ENCODE measurements around the gene CEP41. TPM values are rescaled to one million over a fixed set of nuclear protein-coding genes. Genes with fewer than 3 reads are reported as not detected.

The CEP41 gene, protein sequence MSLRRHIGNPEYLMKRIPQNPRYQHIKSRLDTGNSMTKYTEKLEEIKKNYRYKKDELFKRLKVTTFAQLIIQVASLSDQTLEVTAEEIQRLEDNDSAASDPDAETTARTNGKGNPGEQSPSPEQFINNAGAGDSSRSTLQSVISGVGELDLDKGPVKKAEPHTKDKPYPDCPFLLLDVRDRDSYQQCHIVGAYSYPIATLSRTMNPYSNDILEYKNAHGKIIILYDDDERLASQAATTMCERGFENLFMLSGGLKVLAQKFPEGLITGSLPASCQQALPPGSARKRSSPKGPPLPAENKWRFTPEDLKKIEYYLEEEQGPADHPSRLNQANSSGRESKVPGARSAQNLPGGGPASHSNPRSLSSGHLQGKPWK
- 19.5 and 23.5 TPM in 2 replicates for total RNA-seq

DNA sequence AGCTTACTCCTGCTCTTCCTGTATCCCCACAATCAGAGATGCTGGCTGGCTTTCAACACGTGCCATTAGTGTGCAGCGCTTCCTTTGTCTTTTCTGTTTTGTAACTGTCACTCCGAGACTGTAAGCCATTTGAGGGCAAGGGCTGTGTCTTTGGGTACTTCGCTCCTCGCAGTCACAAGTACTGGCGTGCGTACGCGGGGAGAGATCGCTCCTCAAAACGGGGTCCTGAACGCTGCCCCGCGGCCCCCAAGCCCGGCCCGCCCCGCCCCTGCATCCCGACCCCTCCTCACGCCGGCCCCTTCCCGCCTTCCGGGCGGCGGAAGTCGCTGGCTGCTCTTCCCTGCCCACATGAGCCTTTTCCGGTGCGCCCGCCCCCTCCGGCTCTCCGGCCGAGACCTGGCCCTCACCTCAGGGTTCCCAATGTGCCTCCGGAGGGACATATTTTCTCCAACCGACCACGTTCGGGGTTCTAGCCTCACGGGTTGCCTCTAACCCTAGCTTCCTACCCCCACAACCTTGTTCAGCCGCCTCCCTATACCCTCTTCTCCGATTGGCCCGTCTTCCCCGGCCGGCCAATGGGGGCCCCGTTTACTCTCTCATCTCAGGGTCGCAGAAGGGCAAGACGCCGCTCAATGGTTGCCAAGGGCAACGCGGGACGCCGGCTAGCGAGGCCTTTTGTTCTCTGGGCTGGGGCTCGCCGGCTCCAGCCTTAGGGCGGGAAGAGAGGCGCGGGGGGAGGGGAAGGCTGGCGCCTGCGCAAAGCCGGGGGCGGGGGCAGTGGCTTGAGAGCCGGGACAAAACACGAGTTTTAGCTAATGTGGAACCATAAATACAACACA lies at the start of gene CEP41:
CEP41 (minus strand) TSS at position 490 of the 839 bp plus-strand sequence; CDS start at position 440, 50 bp downstream.
- intact Hi-C loops (cut with micrococcal nuclease): loop anchor here (1.0 to 10.0 kb wide), 6 partner anchors 46 to 1646 kb away; partner anchors contain the start of genes CCDC136, KLHDC10 and TMEM209

DNA sequence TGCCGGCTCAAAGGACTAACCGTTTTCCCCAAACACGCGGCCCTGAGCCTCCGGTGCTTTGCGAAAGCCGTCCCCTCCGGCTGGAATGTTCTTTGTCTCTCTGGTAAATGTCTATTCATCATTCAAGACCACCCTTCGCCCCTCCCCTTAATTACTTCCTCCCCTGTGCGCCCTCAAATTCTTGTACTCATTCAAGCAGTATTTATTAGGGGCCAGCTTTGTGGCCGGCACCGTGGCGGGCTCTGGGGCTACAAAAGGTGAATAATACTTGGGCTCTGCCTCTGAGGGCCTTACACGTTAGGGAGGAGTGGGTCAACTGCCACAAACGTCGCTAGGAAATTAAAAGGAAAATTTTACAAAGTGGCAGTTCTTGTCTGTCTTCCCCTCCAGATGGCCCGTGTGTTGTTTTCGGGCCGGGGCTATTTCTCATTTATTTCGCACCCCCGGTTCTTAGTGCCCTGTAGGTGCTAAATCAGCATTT lies 49.5 kb upstream of the CEP41 start:
- intact Hi-C loops (cut with micrococcal nuclease): loop anchor here (5.0 kb wide), 1 partner anchor 418 kb away; the partner anchor contains the start of gene KLHDC10

DNA sequence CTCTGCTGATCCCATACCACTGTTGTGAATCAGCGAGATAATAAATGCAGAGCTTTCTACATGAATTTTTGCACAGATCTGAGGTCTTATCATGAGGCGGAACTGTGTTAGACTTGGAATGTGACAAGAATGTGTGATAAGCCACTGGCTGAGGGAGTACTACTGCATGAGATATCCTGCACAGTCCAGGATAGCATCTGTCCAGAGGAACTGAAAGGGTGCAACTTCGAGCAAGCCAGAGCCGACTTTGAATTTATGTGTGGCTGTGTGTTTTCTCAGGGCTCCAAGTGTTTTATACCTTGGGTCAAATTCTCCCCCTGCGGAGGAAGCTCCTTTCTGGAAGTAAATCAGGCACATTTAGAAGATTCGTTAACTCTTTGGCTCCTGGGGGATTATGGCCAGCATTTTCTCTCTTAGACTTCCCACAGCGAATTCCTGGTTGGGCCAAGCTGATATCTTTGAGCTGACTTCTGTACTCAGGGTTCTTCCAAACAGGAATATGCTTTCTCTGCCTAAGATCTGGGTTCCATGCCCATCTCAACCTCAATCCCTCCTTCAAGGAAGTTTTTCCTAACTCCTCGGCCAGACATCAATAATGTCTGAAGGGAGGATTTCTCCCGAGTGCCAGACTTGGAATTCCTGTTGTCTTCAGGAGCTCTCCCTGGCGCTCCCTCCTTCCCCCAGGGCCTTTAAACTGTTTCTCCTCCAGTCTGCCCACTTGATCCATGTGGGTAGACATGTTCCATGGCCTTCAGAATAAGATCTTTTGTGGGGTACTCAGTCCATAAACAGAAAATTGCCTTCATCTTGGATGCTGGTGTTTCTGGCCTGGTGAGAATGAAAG lies 48.5 kb upstream of the CEP41 start:
- intact Hi-C loops (cut with micrococcal nuclease): loop anchor here (10.0 kb wide), 1 partner anchor 245 kb away; the partner anchor contains the start of gene KLF14

DNA sequence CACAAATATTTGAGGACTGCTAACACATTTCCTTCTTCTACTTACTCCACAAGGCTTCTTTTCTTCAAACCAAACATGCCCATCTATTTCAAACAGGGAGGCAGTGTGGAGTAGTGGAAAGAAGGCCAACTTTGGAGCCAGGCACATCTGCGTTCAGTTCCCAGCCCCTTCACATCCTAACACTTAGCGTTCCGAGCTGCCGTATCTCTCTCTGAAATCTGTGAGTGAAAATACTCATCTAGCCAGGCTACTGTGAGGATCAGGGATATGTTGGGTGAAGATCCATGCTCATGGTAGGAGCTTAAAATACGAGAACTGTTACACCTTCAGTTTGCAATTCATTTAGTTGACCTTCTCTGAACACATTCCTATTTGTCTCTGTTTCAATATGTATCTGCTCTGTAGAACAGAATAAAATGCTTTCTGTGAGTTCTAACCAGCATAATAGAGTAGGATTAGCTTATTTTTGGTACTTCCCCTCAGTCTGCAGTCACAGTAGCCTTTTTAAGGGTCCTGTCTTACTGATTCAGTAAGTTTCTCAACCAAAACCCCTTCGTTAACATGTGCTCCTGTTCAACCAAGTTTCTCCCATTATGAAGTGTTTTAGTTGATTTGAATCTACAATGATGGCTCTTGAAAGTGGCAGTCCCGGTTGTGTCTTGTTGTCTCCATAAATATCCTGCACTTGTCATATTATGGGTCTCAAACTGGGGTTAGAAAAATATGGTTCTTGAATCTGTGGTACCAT lies 47.8 kb upstream of the CEP41 start:
- intact Hi-C loops (cut with micrococcal nuclease): loop anchor here (10.0 kb wide), 1 partner anchor 246 kb away; the partner anchor contains the start of gene KLF14

DNA sequence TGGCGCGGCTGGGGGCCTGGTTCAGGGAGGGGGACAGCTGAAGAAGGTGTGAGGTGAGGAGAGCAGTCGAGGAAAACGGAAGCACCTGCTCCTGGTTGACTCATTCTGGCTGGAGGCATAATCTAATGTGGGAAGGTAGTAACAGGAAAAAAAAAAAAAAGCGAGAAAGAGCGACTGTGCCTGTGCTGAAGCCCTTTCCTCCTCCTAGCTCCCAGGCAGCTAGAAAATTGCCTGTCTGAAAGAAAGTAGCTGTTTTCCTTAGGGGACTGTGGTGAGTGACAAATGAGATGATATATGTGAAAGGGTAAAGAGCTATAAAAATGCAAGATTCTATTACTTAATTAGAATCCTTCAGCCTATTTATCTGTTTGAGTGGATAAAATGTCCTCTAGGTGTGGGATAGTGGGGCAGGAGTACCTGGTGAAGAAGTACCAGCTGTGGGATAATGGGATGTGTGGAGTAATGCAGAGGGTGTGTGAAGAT lies 46.2 kb upstream of the CEP41 start:
- intact Hi-C loops (cut with micrococcal nuclease): loop anchor here (1.0 to 10.0 kb wide), 2 partner anchors 46 to 248 kb away; partner anchors contain the start of genes CEP41 and KLF14

DNA sequence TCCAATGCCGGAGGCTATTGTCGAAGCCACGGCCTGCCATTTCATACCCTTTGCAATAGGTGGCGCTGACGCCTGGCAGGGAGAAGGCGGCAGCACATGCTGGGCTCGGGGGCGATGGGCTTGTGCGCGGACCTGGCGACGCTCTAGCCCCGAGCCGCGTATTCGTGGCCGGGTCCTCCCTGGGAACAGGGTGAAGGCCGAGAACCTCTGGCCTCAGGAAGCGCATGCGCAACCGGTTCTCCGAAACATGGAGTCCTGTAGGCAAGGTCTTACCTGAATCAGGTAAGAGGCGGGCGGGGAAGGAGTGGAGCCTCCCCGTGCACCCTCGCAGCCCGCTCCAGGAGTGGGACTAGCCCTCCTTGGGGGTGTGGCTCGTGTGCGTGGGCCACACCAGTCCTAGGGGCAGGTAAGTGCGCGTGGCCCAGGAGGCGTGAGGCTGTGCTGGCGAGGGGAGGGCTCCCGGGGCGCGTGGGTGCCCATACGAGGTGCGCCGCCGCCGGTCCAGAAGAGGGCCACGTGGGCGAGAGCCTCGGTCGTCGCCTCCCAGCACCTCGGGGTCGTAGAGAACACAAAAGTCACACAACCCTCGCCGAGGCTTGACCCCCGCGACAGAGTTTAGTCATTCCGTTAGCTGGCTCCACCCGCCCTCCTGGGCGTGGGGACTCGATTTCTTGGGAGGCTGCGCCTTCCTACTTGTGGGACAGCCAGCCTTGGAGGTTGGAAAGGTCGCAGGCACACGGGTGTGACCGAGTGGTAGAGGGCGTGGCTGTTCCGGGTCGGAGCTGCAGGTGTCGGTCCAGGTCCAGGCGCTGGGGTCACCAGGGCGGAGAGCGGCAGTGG lies 45.5 kb upstream of the CEP41 start:
- intact Hi-C loops (cut with micrococcal nuclease): loop anchor here (1.0 to 10.0 kb wide), 2 partner anchors 45 to 248 kb away; partner anchors contain the start of genes CEP41 and KLF14

DNA sequence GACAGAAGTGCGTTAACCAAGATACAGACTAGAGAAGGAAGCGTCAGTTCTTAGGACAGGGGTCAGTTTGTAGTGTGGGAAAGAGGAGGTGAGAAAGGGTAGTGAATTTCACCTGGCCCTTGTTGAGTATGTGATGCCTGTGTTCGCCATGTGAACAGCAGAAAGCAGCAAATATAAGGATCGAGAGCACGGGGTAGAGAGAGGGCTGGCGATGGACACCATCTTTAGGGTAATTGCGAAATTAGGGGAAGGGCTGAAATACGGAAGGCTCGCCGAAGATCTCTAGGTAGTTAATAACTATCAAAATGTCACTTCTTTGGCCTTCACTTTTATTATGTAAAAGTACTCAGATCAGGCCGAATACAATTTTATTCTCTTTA lies 44.9 kb upstream of the CEP41 start:
- intact Hi-C loops (cut with micrococcal nuclease): loop anchor here (1.0 to 10.0 kb wide), 2 partner anchors 44 to 249 kb away; partner anchors contain the start of genes CEP41 and KLF14

DNA sequence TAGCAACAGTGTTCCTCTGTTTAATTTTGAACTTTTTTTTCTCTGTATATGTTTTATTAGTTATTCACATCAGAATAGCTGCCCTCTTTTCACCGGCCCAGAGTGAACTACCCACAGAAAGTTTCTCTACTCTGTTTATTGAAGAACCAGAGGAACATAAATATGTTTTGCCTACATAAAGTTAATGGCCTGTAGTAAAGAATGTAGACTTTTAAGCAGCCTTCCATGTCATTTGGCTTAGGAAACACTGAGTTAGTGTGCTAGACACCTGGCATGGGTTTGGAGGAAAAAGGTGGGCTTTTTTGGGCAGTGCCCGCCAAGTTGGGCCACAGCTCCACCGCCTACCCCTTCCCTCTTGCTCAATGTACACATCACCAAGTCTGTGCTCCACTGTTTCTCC lies 42.2 kb upstream of the CEP41 start:
- intact Hi-C loops (cut with micrococcal nuclease): loop anchor here (10.0 kb wide), 1 partner anchor 252 kb away; the partner anchor contains the start of gene KLF14

DNA sequence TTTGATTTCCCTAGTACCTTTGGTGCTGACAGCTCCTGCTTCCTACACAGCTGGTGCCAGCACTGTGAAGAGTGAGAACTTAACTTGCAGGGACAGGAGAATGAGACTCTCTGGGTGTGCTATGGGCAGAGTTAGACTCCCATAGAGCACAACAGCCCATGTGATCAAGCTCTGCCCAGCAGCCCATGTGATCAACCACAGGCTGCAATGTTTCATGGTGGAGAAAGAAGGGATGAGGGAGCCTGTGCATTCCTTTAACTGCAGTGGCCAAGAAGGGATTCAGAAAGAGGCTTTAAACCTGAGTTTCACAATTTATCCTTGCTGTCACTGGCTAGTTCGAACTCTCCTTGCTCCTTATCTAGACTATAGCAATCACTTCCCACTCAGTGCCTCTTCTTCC lies 41.1 kb upstream of the CEP41 start:
- intact Hi-C loops (cut with micrococcal nuclease): loop anchor here (10.0 kb wide), 1 partner anchor 253 kb away; the partner anchor contains the start of gene KLF14

DNA sequence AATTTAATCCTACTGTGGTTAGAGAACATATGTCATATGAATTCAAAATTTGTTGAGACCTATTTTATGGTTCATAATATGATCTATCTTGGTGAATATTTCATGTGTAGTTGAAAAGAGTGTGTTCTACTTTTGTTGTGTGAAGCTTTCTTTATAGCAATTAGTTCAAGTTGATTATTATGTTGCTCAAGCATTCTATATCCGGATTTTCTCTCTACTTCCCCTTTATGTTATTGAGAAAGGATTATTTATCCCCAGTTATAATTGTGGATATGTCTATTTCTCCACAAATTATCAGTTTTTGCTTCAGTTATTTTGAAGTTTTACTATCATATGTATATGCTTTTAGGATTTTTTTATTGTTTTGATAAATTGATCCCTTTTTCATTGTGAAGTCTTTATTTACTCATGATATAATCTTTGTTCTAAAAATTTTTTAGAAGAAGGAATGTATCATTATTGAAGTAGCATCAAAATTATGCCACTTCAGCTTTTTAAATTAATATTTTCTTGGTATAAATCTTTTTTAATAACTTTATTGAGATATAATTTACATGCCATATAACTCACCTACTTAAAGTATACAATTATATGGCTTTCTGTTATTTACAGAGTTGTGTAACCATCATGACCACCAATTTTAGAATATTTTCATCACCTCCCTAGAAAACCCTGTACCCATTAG lies 39.0 kb upstream of the CEP41 start:
- intact Hi-C loops (cut with micrococcal nuclease): loop anchor here (10.0 kb wide), 1 partner anchor 255 kb away; the partner anchor contains the start of gene KLF14

DNA sequence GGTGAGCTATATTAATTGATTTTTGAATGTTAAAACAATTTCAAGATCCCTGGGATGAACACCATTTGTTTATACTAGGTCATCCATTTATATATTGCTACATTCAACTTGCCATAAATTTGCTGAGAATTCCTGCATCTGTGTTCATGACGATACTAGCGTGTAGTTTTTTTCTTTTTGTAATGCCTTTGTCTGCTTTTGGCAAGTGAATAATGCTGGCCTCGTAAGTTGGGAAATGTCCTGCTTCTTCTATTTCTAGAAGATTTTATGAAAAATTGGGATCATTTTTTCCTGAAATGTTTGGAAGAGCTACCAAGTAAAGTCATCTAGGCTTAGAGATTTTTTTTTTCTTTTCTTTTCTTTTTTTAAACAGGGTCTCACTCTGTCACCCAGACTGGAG lies 38.2 kb upstream of the CEP41 start:
- intact Hi-C loops (cut with micrococcal nuclease): no loop called here

DNA sequence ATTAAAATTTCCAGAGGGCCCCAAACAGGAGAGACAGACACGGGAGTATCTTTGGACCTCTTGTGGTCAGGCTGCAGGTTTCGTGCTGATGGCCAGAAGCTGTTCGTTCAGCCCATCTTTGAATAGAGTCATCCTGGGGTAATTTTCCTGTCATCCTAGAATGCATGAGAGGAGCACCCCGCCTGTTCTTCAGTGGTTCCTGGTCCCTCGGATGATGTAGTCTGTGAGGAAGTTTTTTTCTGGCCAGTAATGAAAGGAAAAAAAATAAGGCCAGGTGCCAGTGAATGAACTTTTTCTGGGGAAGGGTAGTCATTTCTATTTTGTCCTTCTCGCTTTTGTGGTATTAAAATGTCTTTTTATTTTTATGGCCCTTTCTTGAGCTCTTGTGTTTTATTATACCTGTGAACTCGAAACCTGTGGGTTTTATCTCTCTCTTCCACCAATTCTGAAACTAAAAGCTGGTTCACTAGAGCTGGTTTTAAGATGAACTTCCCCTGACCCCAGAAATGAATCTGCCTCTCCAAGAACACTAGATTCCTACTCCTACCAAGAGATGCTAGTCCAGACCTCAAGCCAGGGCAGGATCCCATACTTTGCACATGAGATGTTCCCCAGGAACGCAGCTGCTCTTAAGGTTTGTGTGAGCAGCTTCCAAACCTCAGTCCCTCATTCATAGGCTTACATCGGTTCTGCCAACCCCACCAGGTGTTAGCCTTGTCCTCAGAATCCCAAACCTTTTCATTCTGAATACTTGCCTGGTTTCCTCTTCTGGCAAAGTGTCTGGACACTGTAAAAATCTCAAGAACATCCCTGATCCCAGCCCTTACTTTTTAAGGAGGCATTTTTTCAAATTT lies 35.7 kb upstream of the CEP41 start:
- intact Hi-C loops (cut with micrococcal nuclease): no loop called here

DNA sequence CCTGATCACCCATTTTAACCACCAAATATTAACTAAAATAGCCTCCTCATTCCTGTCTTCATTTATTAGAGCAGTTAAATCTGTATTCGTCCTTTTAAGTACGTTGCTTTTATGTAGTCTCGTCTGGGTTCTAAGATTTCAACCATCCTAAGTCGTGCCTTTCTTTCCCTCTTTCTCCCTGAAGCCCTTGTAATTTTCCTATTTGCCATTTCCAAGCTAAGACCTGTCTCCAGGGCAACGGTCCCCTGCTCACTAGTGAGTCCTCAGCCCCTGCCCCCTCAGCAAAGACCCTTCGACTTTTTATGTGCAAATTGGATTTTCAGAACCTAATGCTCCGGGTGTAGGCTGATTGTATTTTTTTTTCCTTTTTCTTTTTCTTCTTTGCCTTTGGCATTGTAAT lies 35.0 kb upstream of the CEP41 start:
- intact Hi-C loops (cut with micrococcal nuclease): no loop called here

DNA sequence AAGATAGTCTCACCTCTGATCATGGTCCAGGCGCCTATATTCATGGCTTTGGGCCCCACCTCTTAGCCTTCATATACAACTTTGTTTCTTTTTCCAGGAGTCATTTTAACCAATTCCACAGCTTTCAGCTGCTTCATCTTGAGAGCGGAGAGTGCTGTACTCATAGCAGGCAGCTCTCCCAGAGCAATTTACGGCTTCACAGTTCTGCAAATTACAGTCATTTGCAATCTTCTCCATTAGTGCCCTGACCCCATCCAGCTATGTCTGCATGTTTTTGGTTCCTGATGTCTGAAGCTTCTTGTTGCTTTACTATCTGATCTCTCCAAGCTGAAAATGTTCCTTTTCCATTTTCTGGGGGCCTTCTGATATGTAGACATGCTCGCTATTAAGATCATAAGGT lies 33.1 kb upstream of the CEP41 start:
- intact Hi-C loops (cut with micrococcal nuclease): no loop called here

DNA sequence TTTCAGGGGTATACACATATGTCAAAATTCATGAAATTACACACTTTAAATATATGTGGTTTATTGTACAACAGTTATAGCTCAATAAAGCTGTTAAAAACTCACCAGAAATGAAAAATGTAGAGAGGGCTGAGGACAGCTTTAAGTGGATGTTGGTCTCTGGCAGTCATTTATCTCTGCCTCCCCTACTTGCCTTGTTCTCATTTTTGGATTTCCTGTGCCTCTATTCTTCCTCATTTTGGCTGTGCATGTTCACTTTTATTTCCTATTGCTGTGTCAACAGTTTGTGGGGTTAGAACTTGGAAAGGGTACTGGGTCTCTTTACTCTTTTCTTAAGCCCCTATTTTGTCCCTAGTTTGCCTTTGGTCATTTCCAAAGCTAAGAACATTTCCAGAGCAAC lies 32.5 kb upstream of the CEP41 start:
- intact Hi-C loops (cut with micrococcal nuclease): no loop called here

DNA sequence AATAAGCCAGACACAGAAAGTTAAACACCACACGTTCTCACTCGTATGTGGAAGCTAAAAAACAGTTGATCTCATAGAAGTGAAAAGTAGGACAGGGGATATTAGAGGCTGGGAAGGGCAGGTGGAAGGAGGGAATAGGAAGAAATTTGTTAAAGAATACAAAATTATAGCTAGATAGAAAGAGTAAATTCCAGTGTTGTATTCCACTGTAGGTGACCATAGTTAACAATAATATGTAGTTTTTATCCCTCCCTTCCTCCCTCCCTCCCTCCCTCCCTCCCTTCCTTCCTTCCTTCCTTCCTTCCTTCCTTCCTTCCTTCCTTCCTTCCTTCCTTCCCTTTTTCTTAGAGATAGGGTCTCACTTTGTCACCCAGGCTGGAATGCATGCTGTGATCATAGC lies 31.2 kb upstream of the CEP41 start:
- intact Hi-C loops (cut with micrococcal nuclease): no loop called here

DNA sequence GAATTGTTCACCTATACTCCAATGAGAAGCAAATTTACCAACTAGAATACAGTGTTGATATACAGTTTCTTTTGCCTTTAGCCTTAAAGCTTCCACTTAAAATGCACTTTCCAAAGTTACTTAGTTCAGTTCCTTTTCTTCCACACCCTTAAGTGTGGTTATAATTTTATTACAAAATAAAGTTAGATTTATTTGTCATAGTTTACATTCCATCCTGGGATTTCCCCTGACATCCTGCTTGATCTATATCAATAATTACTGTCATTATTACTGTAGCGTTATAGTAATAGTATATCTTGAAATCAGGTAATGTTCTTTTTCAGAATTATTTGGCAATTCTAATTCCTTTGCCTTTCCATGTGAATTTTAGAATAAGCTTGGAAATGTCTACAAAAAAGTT lies 27.8 kb upstream of the CEP41 start:
- intact Hi-C loops (cut with micrococcal nuclease): no loop called here
